HK-2 (cell line): Measurements from ENCODE around the gene GRM7.

Source experiments
- DNase-seq: peaks from one replicate; pipeline ENCODE4 v3.0.0-alpha.2; 2018; ENCODE audit not compliant: unreplicated experiment

The GRM7 gene

GRCh38 chr3:7241584-7242302 is 380.8 kb downstream of the GRM7 start:
- DNase-seq: no peak

- DNase-seq: no peak
Measured at GRCh38 chr3:7242303-7242635, 381.4 kb downstream of the GRM7 start.

GRCh38 chr3:7249493-7250076 is 388.7 kb downstream of the GRM7 start:
- DNase-seq: no peak

DNA sequence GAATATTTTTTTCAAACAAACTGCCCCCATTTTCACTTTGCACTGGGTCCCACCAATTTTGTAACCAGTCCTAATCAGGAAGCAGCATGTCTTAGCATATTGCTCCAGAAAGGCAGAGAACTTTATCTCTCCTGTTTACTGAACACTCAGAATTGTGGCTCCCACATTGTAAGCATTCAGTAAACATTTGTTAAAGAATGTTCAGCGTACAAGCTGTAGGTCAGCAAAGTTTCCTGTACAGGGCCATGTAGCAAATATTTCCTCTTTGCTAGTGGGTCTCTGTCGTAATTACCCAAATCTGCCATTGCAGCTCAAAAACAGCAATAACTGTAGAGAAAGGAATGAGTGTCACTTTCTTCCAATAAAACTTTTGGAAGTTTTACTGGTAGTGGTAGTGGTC is 393.3 kb downstream of the GRM7 start:
- no peak for DNase-seq

- DNase-seq: no peak
Measured at GRCh38 chr3:7260975-7261374, 400.1 kb downstream of the GRM7 start.

DNA sequence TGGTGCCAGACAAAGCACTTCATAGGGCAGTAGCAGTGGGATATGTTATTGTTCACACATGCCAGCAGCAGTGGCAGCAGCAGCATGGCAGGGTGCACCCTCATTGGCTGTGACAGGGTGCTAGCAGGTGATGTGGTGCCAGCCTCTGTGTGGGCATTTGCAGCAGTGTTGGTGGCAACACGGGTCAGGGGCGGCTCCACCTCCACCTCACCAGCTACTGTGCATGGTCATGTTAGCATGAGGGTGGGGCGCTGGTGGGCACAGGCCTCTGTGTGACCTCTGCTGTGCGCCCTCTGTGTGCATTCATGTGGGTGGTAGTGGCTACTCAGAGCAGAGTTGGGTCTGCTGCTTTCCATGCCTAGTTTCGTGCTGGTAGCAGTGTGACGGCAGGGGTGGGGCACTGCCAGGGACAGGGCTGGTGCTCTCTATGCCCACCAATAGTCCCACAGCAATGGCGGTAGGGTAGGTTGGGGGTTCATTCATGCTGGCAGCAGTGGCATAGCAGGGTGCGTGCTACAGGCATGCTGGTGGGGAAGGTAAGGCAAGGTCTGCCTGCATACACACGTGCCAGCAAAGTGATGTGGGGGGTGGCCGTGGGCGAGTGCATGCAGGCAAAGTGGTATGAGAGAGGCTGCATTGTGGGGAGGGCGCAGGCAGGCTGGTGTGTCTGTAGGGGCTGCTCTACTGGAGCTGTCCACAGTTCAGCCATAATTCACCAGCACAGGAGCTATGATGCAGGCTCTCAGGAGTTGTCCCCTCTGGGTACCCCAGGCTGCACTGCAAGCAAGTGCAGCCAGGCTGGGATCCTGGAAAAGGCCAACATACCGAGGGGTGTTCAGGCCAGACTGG is 402.7 kb downstream of the GRM7 start:
- DNase-seq: no peak

- DNase-seq: no peak
Measured at GRCh38 chr3:7264196-7264526, 403.2 kb downstream of the GRM7 start.

- DNase-seq: no peak
Measured at GRCh38 chr3:7265736-7266135, 404.8 kb downstream of the GRM7 start.

- DNase-seq: no peak
Measured at GRCh38 chr3:7266551-7266950, 405.6 kb downstream of the GRM7 start.

DNA sequence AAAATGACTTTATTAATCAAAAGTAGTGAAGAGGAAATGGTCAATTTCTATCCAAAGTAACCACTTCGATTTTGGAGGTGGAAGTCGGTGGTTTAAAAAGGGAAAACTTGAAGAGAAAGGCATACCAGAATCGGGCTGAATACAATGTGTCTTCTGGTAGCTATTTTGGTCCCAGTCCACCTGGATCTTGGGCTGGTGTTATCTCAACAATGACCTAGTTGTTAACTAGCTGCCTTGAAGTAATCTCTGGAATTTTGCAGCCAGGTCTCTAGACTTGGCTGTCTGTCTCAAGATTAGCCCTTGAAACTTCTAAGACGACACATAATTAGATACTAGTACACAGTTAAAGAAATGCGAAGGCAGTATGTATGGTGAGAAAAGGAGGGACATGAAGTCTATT is 409.8 kb downstream of the GRM7 start:
- no peak for DNase-seq

DNA sequence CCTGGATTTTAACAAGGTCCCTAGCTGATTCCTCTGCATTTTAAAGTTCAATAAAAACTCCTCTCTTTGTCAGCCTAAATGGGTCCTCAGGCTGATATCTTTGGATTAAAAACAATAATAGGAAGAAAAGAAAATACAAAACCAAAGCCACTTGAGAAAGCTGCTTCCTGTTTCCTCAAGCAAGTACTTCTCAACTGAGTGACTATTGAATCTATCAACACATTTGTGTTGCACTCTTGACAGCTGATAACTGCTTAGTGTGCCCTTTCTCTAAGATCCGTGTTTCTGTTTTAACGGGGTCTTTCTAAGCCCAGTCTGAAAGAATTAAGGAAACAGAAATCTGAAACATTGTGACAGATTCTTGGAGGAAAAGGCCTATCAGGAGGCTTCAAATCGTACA is 410.7 kb downstream of the GRM7 start:
- no peak for DNase-seq

- DNase-seq: no peak
Measured at GRCh38 chr3:7272203-7272602, 411.3 kb downstream of the GRM7 start.

DNA sequence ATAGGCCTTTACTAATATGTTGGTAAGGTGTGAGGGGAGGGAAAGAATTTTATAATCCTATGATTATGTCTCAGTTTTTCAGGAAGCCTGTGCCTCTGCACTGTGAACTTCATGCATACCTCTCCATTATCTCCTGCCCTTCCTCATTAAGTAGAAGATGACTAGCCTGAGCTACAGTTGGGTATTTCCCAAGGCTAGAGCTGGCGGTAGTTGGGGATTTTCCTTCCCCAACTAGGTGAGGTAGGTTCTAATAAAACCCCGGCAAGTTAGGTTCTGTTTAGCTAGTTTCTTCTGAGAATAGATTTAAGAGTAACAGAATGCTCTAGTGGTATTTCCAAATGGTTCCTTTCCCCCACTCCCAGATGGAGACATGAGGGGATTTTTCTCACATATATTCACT is 414.5 kb downstream of the GRM7 start:
- no peak for DNase-seq

DNA sequence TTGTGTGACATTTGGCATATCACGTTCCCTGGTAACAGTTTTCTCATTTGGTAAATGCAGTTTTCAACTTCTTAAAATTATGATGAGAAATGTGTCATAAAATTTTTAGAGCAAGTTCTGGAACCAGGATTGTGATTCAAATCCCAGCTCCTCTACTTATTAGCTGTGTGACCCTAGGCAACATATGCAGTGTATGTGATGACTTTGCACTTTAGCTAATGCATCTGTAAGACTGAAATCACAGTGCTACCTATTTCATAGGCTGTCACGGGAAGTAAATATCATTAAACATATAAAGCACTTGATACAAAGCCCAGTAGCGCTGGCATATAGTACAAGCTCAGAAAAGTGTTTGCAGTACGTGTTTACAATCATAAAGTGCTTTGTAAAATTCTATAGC is 419.4 kb downstream of the GRM7 start:
- no peak for DNase-seq

GRCh38 chr3:7282988-7283387 is 422.1 kb downstream of the GRM7 start:
- DNase-seq: no peak

- no peak for DNase-seq
Measured at GRCh38 chr3:7285505-7285904, 424.6 kb downstream of the GRM7 start.

- DNase-seq: no peak
Measured at GRCh38 chr3:7288133-7288532, 427.2 kb downstream of the GRM7 start.

GRCh38 chr3:7289121-7289520 is 428.2 kb downstream of the GRM7 start:
- DNase-seq: no peak

GRCh38 chr3:7290077-7290825 is 429.3 kb downstream of the GRM7 start:
- DNase-seq: no peak

DNA sequence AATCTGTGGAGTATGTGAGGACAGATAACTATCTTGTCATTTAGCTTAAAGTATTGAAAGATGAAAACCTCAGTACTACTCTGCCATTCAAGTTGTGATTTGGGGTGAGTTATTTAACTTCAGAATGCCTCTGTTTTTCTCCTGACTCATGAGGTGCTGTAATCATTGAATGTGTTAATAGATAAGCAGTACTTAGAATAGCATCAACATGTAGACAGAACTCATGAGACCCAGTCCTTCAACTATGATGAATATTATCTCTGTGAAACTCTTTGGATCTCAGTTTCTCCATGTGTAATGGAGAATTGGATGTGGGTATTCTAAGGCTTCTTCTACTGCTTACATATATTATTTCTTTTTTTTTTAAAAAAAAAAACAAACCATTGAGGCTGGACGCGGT is 431.4 kb downstream of the GRM7 start:
- no peak for DNase-seq

GRCh38 chr3:7293286-7293685 is 432.4 kb downstream of the GRM7 start:
- no peak for DNase-seq

- no peak for DNase-seq
Measured at GRCh38 chr3:7305561-7305960, 444.6 kb downstream of the GRM7 start.

- no peak for DNase-seq
Measured at GRCh38 chr3:7306901-7307300, 446.0 kb downstream of the GRM7 start.
